ENCODE measurements around the gene IAH1. TPM values are rescaled to one million over a fixed set of nuclear protein-coding genes. Genes with fewer than 3 reads are reported as not detected.
A peak's percentile ranks its signal among the peaks of the same experiment; 100 is the strongest.

Gene IAH1
- total and polyA plus RNA-seq, 2 donors (not counting 3 experiments of a cell fraction or from before 2014, with no cell fraction given) = 43.4 to 44.0 TPM

DNA sequence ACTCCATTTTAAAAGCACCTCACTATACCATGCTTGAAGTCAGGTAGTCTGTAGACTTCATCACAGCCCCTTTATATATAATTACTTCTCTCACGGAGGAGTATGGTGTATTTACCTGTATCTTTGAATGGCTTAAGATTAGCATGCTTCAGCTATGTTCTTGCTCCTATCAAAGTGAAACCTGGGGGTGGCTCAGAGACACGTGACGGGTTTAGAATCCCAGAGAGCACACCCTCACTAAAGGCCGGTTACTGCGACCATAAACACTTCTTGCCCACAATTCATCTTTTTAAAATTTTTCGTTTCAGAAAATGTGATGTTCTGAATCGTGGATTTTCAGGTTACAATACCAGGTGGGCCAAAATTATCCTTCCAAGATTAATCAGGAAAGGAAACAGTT lies 3.6 kb downstream of the IAH1 start:
- TF ChIP-seq FOS (IDR thresholded peaks at IDR 0.05; ENCODE audit: borderline replicate concordance, insufficient read depth, low read length) (no peak), POLR2A (IDR thresholded peaks at IDR 0.05; ENCODE audit: low read depth, low read length) (no peak), MYC (IDR thresholded peaks at IDR 0.05; ENCODE audit: low read depth, low read length) (no peak), JUN (IDR thresholded peaks at IDR 0.05; ENCODE audit: borderline replicate concordance, insufficient read depth, insufficient read length, low read depth) (no peak), EZH2 (IDR thresholded peaks at IDR 0.05; ENCODE audit: borderline replicate concordance, low read depth, low read length, severe bottlenecking) (no peak)
- TF ChIP-seq, protein P1, sequence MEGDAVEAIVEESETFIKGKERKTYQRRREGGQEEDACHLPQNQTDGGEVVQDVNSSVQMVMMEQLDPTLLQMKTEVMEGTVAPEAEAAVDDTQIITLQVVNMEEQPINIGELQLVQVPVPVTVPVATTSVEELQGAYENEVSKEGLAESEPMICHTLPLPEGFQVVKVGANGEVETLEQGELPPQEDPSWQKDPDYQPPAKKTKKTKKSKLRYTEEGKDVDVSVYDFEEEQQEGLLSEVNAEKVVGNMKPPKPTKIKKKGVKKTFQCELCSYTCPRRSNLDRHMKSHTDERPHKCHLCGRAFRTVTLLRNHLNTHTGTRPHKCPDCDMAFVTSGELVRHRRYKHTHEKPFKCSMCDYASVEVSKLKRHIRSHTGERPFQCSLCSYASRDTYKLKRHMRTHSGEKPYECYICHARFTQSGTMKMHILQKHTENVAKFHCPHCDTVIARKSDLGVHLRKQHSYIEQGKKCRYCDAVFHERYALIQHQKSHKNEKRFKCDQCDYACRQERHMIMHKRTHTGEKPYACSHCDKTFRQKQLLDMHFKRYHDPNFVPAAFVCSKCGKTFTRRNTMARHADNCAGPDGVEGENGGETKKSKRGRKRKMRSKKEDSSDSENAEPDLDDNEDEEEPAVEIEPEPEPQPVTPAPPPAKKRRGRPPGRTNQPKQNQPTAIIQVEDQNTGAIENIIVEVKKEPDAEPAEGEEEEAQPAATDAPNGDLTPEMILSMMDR (IDR thresholded peaks at IDR 0.05; ENCODE audit: extremely low read depth in 1 of 2, insufficient read depth in 1 of 2, low read depth in 1 of 2, low read length in 2 of 2) = no peak
- TF ChIP-seq, protein P2, sequence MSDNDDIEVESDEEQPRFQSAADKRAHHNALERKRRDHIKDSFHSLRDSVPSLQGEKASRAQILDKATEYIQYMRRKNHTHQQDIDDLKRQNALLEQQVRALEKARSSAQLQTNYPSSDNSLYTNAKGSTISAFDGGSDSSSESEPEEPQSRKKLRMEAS (IDR thresholded peaks at IDR 0.05; ENCODE audit: insufficient read depth, insufficient read length) = no peak
- DNase-seq (ENCODE audit: low read depth, low spot score) = no peak
- no peak overlapping the region for H2AFZ ChIP-seq (ENCODE audit: low read depth, low read length)
- H3K4me3 ChIP-seq (replicated peaks in 1 of 3; ENCODE audit: insufficient read depth in 1 of 3, low read depth in 1 of 3, low read length in 3 of 3) = no peak overlapping the region
- no peak overlapping the region for H3K4me2 ChIP-seq (ENCODE audit: insufficient read depth, low read length)
- no peaks in the 10 kb centered on the region for H3K27me3 ChIP-seq (ENCODE audit: control insufficient read depth in 2 of 2, insufficient read depth in 2 of 2, low read length in 2 of 2)
- H3K9me3 ChIP-seq (replicated peaks; ENCODE audit: control insufficient read depth, insufficient read depth, low read length) = no peaks in the 10 kb centered on the region
- peaks cover 17% of the 10 kb centered on the region for H3K79me2 ChIP-seq (ENCODE audit: control insufficient read depth, insufficient read depth, low read length)
- ChIA-PET CTCF (interaction anchor here (1.0 kb wide), 1 partner anchor 79 kb away, joined by 5 read pairs; no protein-coding TSS in a partner anchor), POLR2A (no interaction called here)
- intact Hi-C loops (cut with micrococcal nuclease) (no loop called here), dilution Hi-C loops (cut with MboI; ENCODE audit: extremely low pct_ligation_motif_present, low sequenced_read_pairs) (no loop called here)
- peaks cover 8 to 17% of the 10 kb centered on the region in 2 experiments for H3K36me3 ChIP-seq (ENCODE audit: control insufficient read depth in 2 of 2, extremely low read depth in 1 of 2, insufficient read depth in 2 of 2, low read length in 2 of 2)
- H3K27ac ChIP-seq (ENCODE audit: insufficient read depth, low read depth, low read length) = no peak overlapping the region
- H3K9ac ChIP-seq (replicated peaks; ENCODE audit: extremely low read depth, insufficient read depth, low read length) = no peak overlapping the region
- no peaks in the 10 kb centered on the region for H4K20me1 ChIP-seq (replicated peaks; ENCODE audit: control insufficient read depth, extremely low read depth, insufficient read depth, low read length)
- H3K9me1 ChIP-seq (replicated peaks; ENCODE audit: control insufficient read depth, extremely low read depth, insufficient read depth, low read length) = no peaks in the 10 kb centered on the region
- H3K4me1 ChIP-seq (ENCODE audit: control insufficient read depth, extremely low read depth, insufficient read depth, low read length) = peaks cover 10% of the 10 kb centered on the region
- peak; percentile 8 for FAIRE-seq
- BruUV-seq (replicated peaks) = no TSS peak

Data from endothelial cell of umbilical vein (primary cell).